HUDEP-2 (cell line): Measurements from ENCODE around the gene TMEM184A.
A peak's percentile ranks its signal among the peaks of the same experiment; 100 is the strongest.
"Not testable (repeated sequence)": the region's sequence is repeated elsewhere in the genome, so short reads cannot be mapped to it uniquely, and the experiment has no call there.

ENCODE experiments used
- DNase-seq, 76 experiments: peaks; one replicate each; lab custom pipeline; 2025; ENCODE audit not compliant: unreplicated experiment in 76 of 76; lab: John Stamatoyannopoulos, UW

The TMEM184A gene

DNA sequence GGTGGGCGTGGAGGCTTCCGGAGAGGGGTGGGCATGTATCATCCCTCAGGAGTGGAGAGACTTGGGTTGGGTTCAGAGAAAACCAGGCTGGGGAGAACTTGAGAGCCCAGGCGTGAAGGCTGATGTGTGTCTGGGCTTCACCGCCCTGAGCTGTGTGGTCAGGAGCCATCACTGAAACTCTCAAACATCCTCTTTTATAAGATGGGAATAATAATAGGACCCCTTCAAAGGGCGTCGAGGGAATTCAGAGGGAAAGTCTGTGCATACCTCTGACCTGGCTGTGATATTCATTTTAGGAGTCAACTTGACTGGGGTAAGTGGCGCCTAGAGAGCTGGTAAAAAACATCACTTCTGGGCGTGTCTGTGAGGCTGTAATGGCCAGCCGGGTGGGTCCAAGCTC lies 34.9 kb upstream of the TMEM184A start:
- DNase-seq: no peak

DNA sequence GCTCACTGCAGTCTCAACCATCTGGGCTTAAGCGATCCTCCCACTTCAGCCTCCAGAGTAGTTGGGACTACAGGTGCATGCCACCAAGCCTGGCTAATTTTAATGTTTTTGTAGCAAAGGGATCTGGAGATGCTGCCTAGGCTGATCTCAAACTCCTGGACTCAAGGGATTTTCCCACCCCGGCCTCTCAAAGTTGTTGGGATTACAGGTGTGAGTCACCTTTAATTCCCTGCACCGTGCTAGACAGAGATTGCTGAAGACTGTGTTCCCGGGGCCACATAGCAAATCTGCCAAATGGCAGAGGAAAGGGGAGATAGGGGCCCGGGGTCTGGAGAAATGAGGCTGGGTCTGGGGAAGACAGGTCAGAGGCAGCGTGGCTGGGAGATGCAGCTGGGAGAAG lies 34.5 kb upstream of the TMEM184A start:
- no peak for DNase-seq

DNA sequence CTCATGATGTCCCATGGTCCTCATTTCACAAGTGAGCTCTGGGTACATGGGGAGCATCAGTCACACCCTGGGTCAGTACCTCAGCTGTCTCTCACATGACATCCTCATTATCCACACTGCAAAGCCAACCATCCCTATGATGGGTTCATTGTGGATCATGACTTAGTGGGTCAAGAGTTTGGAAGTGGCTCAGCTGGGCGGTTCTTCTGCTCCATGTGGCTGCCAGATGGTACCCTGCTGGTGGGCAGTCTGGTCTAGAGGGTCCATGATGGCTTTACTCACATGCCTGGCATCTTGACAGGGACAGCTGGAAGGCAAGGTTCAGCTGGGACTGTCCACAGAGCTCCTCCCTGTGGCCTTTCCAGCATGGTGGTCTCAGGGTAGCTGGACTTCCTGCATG lies 33.0 kb upstream of the TMEM184A start:
- no peak for DNase-seq

DNA sequence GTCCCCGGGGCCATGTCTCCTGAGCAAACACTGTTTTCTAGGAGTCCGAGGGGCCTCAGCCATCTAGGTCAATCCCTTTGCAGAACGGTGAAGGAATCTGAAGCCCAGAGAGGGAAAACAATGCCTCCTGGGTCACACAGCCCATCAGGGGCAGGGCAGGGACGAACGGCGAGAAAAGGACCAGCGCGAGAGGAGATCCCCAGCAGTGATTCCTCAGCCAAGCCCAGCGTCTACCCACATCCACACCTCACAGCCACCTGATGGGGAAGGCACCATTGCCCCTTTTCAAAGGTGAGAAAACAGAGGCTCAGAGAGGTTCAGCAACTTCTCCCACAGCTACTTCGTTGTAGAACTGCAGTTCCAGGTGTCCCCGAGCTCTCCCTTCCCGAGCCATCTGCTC lies 31.7 kb upstream of the TMEM184A start:
- no peak for DNase-seq

DNA sequence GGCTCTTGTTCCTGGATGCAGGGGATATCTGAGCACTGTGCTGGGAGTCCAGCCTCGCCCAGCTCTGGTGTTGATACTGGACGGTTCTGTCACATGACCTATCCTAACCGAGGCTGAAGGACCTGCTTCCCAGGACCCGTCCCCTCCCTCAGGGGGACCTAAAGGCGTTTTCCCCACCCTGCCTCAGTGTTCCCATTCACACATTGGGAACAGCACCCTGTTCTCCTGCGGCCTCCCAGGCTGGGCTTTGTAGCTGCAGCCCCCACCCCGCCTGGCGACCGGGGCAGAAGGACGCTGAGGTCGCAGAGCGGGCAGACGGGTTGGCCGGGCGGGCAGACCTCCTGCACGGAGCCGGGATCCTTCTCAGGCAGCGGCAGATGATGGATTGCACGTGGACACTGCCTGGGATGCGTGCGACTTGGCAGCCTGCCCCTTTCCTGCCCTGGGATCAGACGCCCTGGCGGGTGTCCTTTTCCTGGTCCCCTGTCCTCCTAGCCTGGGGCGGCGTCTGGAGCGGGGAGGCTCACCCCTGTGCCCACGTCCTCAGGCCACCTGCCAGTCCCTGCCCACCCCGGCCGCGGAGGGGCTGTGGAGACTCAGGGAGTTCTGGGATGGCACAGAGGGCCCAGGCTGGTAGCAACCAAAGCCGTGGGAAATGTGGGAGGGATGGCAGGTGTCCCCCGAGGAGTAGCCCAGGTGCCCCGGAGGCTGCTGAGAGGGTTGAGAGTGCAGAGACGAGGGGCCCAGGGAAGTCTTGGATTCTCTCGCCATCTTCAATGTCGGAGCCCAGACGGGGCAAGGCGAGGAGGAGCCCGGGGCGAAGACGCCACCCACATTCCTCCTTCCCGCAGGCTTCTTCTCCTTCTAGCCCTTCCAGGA lies 31.1 kb upstream of the TMEM184A start:
- no peak for DNase-seq

DNA sequence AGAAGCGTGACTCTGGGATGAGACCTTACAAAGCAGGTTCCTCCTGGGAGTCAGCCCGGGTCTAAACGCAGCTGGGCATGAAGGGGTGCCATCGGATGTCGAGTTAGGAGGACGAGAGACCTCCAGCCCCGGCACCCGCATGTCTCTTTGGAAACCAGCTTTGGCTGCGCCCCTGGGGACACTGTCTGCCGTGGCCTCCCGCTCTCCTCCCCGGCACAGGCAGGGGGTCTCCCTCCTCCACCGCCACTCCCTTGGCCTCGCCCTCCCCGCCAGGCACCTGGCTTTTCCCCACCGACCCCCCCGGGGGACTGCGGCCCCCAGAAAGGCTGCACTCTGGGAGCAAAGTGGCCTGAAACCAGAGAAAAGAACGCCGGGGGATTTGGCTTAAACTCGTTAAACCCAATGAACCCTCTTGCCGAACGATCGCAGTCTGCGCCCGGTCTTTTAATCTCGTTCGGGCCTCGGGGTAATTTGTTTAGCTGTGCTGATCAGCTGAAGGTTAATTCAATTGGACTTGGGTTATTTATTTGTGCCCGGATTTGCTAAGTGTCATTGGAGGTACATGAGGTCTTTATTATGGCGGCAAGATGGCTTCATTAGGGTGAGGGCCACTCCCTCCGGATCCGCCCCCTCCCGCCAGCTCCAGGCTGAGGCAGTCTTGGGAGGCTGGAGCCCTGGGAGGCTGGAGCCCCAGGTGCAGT lies 30.3 kb upstream of the TMEM184A start:
- DNase-seq: no peak

DNA sequence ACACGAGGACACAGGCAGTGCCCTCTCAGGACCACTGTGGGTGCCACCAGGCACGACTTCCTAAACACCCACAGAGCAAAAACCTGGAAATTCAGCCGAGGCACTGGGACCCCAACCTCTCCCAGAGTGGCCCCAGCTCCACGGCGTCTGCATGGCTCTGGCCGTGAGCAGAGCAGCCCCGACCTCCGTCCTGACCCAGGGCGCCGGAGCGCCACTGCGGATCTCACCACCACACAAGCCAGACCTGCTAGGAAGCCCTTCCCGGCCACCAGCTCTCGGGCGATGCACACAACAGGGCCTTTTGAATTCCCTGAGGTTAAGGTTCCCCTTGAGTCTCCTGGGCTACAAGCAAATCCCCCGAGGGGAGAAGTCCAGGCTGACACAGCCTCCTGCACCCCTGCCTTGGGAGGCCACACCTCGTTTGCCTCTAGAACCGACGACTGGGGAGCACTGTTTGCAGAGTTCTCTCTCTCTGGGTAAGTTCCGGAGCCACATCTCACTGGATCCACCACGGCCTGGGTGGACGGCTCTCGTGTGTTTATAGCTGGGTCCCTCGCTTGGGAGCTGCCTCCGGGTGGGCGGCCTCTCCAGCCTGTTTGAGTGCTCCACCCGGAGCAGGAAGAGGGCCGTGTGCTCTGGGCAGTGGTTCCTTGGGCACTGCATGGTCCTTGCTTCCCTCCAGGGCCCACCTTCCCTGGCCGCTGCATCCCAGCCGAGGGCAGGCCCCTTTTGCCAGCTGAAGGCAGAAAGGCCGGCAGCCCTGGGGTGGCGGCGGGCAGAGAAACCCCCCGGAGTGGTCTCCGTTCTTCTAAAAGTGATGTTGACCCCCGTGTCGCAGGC lies 29.4 kb upstream of the TMEM184A start:
- no peak for DNase-seq

DNA sequence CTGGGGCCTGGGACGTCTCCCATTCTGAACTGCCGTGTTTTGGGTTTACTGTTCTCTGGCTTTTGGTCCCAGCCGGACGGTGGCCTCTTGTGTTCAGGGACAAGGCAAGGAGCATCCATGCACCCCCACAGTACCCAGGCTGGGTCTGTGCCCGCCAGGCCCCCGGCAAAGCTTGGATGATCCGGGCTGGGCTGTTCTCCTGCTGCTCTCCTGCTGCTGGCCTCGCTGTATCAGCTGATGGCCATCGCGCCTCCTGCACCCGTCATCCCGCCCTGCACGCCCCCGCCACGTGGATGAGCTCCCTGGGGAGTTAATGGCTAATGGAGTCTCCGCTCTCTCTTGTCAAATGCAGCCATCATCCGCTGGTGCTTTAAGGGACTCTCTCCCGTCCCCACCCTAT lies 28.7 kb upstream of the TMEM184A start:
- DNase-seq: no peak

DNA sequence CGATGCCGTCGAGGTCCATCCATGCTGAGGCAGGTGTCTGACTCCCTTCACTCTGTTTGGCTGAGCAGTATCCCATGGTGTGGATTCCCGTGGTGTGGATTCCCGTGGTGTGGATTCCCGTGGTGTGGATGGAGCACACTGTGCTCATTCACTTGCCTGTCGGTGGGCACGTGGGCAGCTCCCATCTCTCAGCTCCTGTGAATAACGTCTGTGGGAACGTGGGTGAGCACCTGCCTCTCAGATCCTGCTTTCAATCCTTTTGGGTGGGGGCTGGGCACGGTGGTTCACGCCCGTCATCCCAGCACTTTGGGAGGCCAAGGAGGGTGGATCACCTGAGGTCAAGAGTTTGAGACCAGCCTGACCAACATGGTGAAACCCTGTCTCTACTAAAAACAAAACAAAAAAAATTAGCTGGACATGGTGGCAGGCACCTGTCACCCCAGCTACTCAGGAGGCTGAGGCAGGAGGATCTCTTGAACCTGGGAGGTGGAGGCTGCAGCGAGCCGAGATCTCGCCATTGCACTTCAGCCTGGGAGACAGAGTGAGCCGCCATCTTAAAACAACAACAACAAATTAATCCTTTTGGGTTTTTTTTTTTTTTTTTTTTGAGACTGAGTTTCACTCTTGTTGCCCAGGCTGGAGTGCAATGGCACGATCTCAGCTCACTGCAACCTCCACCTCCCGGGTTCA lies 27.4 kb upstream of the TMEM184A start:
- DNase-seq: not testable (repeated sequence)

DNA sequence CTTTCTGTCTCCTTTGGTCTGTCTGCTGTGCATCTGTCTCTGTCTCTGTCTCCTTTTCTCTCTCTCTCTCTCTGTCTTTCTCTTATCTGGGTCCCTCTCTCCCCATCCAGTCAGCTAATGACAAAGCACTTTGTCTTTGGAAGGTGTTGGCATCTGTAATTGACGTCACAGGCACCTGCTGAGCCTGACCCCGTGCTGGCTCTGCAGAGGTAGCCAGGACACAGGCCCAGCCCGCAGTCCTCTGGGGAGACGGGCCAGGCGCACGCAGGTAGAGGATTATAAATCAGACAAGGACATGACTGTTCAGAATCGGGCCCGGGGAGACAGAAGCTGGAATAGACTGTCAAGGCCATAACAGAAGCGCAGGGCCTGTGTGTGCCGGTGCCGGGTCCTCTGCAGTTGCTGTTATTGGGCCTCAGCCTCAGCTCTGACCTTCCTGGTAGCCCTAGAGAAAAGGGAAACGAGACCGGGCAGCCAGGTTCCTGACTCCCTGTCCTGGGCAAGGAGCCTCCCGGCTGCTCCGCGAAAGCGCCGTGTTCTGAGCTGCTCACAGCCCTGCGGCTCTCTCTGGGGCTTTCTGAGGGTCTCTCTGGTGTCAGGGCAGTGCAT lies 24.5 kb upstream of the TMEM184A start:
- no peak for DNase-seq

DNA sequence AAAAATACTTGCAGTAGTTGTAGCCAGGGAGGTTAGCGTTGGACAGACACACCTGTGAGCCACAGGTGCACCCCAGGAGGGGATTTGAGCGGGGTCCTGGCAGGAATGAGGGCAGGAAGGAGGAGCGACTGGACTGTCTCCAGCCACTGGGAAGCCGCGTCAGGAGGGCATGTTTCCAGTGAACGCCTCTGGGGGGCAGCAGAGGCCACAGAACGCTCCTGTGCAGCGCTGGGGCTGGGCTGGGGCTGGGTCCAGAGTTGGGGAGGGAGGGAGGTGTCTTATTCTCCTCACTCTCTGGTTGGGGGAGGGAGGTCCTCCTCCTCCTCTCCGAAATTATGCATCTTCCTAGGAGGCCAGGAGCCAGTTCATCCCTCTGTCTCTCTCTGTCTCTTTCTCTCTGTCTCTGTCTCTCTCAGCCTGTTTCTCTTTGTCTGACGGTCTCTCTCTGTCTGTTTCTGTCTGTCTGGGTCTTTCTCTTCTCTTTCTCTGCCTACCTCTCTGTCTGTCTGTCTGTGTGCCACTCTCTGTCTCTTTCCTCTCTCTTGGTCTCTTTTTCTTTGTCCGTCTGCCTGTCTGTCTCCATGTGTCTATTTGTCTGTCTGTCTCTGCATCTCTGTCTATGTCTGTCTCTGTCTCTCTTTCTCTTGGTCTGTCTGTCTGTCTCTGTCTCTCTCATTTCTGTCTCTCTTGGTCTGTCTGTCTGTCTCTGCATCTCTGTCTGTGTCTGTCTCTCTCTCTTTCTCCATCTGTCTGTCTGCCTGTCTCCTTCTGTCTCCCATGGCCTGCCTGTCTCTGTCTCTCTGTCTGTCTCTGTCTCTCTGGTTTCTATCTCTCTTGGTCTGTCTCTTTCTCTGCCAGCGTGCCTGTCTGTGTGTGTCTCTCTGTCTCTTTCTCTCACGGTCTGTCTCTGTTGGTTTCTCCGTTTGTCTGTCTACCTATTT lies 23.7 kb upstream of the TMEM184A start:
- DNase-seq: peak in 56 of 76 experiments; percentile 10 to 73 (median 50)

DNA sequence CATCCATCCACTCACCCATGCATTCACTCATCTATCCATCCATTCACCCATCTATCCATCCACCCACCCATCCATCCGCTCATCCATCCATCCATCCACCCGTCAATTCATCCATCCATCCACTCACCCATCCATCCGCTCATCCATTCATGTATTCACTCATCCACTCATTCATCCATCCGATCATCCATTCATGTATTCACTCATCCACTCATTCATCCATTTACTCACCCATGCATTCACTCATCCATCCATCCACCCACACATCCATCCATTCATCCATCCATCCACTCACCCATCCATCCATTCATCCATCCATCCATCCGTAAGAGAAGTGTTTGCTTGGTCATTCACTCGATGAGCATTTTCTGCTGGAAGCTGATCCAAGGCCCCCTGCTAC lies 22.5 kb upstream of the TMEM184A start:
- DNase-seq: no peak

DNA sequence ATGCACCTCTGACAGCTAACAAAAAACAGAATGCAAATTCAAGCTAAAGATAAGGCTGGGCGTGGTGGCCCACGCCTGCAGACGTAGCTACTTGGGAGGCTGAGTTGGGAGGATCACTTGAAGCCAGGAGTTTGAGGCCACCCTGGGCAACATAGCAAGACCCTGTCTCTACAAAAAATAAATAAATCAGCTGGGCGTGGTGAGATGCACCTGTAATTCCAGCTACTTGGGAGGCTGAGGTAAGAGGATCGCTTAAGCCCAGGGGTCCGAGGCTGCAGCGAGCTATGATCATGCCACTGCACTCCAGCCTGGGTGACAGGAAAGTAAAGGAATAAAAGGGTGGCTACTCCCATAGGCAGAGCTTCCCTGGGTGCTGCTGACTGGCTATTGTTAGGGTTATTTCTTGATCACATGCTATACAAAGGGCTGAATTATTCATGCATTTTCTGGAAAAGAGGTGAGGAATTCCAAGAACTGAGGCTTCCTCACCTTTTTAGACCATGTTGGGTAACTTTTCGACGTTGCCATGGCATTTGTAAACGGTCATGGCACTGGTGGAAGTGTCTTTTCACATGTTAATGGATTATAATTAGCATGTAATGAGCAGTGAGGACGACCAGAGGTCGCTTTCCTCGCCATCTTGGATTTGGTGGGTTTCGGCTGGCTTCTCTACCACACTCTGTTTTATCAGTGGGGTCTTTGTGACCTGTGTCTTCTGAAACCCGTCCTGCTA lies 20.7 kb upstream of the TMEM184A start:
- DNase-seq: no peak

DNA sequence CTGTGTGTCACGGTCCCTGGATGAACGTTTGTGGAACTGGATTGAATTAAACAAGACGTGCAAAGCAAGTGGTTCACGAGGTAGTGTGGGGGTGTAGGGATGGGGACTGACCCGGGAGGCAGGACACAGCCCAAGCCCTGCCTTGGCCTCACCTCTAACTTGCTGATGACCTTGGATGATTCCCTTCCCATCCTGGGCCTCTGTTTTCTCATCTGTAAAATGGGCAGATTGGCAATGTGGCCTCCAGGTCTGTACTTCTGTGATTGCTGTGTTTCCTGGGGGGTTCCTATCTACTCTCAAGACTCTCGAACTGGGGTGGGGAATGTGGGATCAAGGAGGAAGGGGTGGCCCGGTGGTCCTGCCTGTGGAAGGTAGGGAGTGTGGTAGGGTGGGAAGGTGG lies 19.8 kb upstream of the TMEM184A start:
- no peak for DNase-seq

DNA sequence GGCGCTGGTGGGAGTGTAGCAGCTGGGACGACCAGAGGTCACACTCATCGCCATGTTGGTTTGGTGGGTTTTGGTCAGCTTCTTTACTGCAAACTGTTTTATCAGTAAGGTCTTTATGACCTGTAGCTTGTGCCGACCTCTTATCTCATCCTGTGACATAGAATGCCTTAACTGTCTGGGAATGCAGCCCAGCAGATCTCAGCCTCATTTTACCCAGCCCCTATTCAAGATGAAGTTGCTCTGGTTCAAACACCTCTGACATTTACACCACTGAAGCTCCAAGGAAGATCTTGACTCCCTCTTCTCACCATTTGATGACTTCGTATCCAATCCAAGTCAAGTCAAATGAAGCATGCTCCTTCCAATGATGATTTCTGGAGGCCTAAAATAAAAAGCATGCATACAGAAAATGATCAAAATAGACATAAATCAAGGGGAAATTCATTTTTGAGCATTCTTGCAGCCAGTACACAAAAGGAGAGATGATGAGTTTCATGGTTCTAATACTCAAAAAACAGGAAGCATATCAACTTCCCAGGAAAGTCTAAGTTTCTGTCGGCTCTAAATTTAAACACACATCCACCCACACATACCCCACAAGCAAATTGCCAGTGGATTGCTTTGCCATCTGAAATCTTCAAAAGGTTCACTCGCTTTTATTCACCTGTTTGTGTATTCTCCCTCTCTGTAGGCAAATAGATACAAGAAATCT lies 16.3 kb upstream of the TMEM184A start:
- DNase-seq: no peak

DNA sequence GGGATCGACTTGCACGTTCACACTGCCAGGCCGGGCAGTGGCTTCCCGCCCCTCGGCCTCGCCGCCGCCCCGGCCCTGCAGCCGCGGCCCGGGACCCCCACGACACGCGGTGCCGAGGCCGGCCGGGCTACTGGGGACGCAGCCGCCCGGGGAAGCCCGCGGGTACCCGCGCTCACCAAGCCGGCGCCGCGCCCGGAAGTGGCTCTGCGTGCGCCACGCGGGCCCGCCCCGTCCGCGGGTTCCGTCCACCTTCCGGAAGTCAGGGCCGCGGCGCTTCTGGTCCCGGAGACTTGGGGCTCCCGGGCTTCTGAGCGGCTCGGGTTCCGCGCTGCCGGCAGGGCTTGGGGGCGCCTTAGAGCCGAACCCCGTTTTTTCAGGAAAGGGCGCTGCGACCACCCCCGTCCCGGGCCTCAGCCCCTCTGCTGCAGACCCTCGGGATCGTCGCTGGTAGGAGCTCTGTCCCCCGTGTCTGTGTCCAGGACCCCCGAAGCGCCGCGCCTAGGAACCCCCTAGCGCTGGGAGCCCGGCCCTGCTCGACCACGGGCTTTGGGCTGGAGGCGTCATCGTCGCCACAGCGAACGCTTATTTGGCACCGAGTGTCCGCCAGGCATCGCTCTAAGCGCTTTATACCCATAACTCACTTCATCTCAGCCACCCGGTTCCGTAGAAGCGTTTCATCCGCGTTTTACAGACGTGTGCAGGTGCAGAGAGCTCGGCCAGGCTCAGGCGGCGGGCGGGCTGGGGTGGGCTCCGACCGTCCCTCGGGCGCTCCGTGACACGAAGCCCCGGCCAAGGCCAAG lies 14.0 kb upstream of the TMEM184A start, which contains the start of gene PSMG3:
Gene PSMG3, minus strand, starts transcription at position 200 of the 800 bp plus-strand sequence. CDS start 693 bp downstream, outside the sequence.
- peak in 73 of 76 experiments; percentile 21 to 94 (median 81) for DNase-seq

DNA sequence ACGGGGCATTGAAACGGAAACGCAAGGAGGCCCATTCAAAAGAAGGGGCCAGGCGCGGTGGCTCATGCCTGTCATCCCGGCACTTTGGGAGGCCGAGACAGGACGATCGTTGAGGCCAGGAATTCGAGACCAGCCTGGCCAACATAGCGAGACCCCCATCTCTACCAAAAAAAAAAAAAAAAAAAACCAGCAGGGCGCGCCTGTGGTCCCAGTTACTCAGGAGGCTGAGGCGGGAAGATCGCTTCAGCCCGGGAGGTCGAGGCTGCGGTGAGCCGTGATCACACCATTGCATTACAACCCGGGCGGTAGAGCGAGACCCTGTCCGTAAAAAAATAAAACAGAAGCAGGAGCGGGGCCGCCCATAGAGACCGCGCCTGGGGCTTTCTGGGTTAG lies 13.4 kb upstream of the TMEM184A start:
- no peak for DNase-seq
